GM06990 (cell line): ENCODE measurements around the gene POLDIP2.

ENCODE experiments used
- DNase-seq: peaks from one replicate; pipeline ENCODE4 v3.0.0-alpha.2; 2011; ENCODE audit not compliant: insufficient read length; ENCODE audit errors: extremely low read depth
- H3K27me3 ChIP-seq: replicated peaks from 2 replicates; pipeline ENCODE4 v1.6.0; 2011; ENCODE audit warnings: low read length; ENCODE audit not compliant: control insufficient read depth, insufficient read depth
- H3K36me3 ChIP-seq: 2 replicates; pipeline ENCODE4 v1.5.1; 2011; ENCODE audit warnings: low read length; ENCODE audit not compliant: control insufficient read depth, insufficient read depth
- H3K4me3 ChIP-seq: replicated peaks from 2 replicates; pipeline ENCODE4 v1.5.1; 2011; ENCODE audit warnings: low read depth, mild to moderate bottlenecking, control low read depth, low read length
- CTCF ChIP-seq: IDR thresholded peaks from 2 replicates; pipeline ENCODE4 v1.5.1; 2011; ENCODE audit warnings: low read length, control low read depth, mild to moderate bottlenecking, inconsistent platforms; ENCODE audit not compliant: insufficient read depth, poor library complexity, severe bottlenecking

Gene POLDIP2

GRCh38 chr17:28404007-28404406, 46.7 kb upstream of the POLDIP2 start:
- no peaks in the 10 kb centered on the region for H3K27me3 ChIP-seq
- no peak overlapping the region for H3K4me3 ChIP-seq
- H3K36me3 ChIP-seq, result peaks cover 2% of the 10 kb centered on the region
- no peak for DNase-seq
- TF ChIP-seq CTCF, result no peak

DNA sequence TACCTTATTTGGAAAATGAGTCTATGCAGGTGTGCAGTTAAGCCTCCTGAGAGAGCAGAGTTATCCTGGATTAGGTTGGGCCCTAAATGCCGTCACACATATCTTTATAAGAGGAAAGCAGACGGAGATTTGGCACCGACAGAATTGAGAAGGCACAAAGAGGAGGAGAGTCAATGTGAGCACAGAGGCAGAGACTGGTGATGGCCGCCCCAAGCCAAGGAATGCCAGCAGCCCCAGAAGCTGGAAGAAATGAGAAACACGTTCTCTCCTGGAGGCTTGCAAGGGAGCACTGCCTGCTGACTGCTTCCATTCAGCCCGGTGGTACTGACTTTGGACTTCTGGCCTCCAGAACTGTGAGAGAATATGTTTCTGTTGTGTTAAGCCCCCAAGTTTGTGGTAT, 45.5 kb upstream of the POLDIP2 start:
- Histone ChIP-seq H3K36me3 (peaks cover 9% of the 10 kb centered on the region), H3K27me3 (no peaks in the 10 kb centered on the region)
- no peak for TF ChIP-seq CTCF

DNA sequence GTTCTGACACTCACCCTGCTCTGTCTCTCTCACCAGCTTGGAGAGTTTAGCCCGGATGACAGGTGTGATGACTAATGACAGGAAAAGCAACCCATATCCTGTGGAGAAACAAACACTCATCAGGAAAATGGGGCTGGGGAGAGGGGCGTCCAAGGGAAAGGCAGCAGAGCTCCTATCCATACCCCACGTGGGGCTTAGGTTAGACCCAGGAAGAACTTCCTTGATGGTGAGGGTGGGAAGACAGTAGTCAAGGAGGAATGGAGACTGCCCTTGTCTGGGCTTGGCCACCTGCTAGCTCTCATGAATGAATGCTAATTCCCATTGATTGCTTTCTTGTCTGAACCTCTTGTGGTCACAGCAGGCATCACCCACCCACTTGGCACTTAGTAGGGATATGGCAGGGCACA, 44.9 kb upstream of the POLDIP2 start:
- Histone ChIP-seq H3K4me3 (no peak overlapping the region), H3K36me3 (peaks cover 10% of the 10 kb centered on the region), H3K27me3 (no peaks in the 10 kb centered on the region)
- no peak for TF ChIP-seq CTCF
- no peak for DNase-seq

More for the DNA sequence above, 45.5 kb upstream of the POLDIP2 start:
- DNase-seq, result no peak
- no peak overlapping the region for H3K4me3 ChIP-seq

GRCh38 chr17:28399808-28400207, 42.5 kb upstream of the POLDIP2 start:
- Histone ChIP-seq H3K36me3 (peaks cover 19% of the 10 kb centered on the region), H3K27me3 (no peaks in the 10 kb centered on the region), H3K4me3 (no peak overlapping the region)
- no peak for TF ChIP-seq CTCF
- no peak for DNase-seq

- H3K27me3 ChIP-seq, result no peaks in the 10 kb centered on the region
- peaks cover 21% of the 10 kb centered on the region for H3K36me3 ChIP-seq
- no peak for TF ChIP-seq CTCF
- DNase-seq, result no peak
- H3K4me3 ChIP-seq, result no peak overlapping the region
Measured at GRCh38 chr17:28398280-28398981, 41.1 kb upstream of the POLDIP2 start.

DNA sequence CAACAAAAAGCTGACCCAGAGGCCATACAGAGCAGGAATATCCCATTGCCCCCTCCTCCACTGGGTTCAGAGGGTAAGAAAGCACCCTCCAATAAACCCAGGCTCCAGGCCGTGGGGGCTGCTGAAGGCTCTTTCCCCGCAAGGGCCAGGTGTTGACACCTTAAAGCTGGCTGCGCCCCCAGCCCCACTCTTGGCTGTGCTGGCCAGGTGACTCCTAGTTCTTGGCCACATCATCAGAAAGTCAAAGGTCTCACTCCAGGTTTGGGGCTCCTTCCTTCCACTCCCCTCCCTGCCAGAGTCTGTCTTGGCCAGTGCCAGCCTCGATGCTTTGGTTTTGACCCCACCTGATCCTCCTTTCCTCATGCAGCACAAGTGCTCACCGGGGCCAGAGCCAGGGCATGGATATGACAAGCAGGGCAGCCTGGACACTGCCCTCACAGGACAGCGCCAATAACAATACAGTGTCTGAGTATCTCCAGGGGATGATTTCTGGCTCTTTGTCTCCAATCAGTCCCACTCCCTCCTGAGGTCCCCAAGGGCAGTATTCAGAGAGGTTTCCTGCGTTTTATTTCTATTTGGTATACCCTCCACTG, 40.5 kb upstream of the POLDIP2 start:
- Histone ChIP-seq H3K27me3 (no peaks in the 10 kb centered on the region), H3K4me3 (no peak overlapping the region), H3K36me3 (peaks cover 21% of the 10 kb centered on the region)
- TF ChIP-seq CTCF, result no peak
- DNase-seq, result no peak
